ENCODE data around the gene GRAMD2B.

- TF ChIP-seq CTCF (IDR thresholded peaks at IDR 0.05) (no peak), POLR2A (IDR thresholded peaks at IDR 0.05) (no peak), POLR2AphosphoS5 (IDR thresholded peaks at IDR 0.05) (no peak), EP300 (IDR thresholded peaks at IDR 0.05) (no peak)
Measured at GRCh38 chr5:126454535-126454934, 31.3 kb downstream of the GRAMD2B start.

Data from suprapubic skin (tissue), 4 donors.